H9 (cell line): ENCODE results near the gene HEXD. TPM values are rescaled to one million over a fixed set of nuclear protein-coding genes. Genes with fewer than 3 reads are reported as not detected.

ENCODE experiments used
- DNase-seq: peaks from one replicate; pipeline ENCODE4 v3.0.0-alpha.2; 2017
- H2AFZ ChIP-seq: one replicate; pipeline ENCODE4 v1.6.1; 2013; ENCODE audit warnings: mild to moderate bottlenecking, low read length, control low read depth, moderate library complexity
- H2AK5ac ChIP-seq: 2 replicates; pipeline ENCODE4 v1.6.1; 2013; ENCODE audit warnings: low read length, control low read depth, mixed read lengths; ENCODE audit not compliant: insufficient read length
- H2BK120ac ChIP-seq: one replicate; pipeline ENCODE4 v1.6.1; 2013; ENCODE audit warnings: low read depth, mild to moderate bottlenecking, low read length, control low read depth, inconsistent platforms; ENCODE audit not compliant: poor library complexity, severe bottlenecking
- H2BK12ac ChIP-seq: 2 replicates; pipeline ENCODE4 v1.6.1; 2013; ENCODE audit warnings: low read length, control low read depth, mixed read lengths, low read depth; ENCODE audit not compliant: insufficient read length
- H2BK15ac ChIP-seq: 2 replicates; pipeline ENCODE4 v1.6.1; 2013; ENCODE audit warnings: low read depth, low read length, control low read depth
- H2BK20ac ChIP-seq: one replicate; pipeline ENCODE4 v1.6.1; 2013; ENCODE audit warnings: low read depth, mild to moderate bottlenecking, low read length, control low read depth, inconsistent platforms; ENCODE audit not compliant: poor library complexity, severe bottlenecking
- H2BK5ac ChIP-seq: 2 replicates; pipeline ENCODE4 v1.6.1; 2013; ENCODE audit warnings: low read length, control low read depth, mixed read lengths; ENCODE audit not compliant: insufficient read length
- H3K14ac ChIP-seq: 2 replicates; pipeline ENCODE4 v1.6.1; 2013; ENCODE audit warnings: low read length, control low read depth; ENCODE audit not compliant: insufficient read depth
- H3K18ac ChIP-seq: 2 replicates; pipeline ENCODE4 v1.6.1; 2013; ENCODE audit warnings: low read depth, mild to moderate bottlenecking, mixed read lengths, low read length, control low read depth; ENCODE audit not compliant: insufficient read length
- H3K23ac ChIP-seq: 2 replicates; pipeline ENCODE4 v1.6.1; 2013; ENCODE audit warnings: low read length, control low read depth, mixed read lengths, low read depth; ENCODE audit not compliant: insufficient read length
- H3K23me2 ChIP-seq: 2 replicates; pipeline ENCODE4 v1.6.1; 2013; ENCODE audit warnings: low read depth, mild to moderate bottlenecking, mixed read lengths, low read length, control low read depth; ENCODE audit not compliant: insufficient read length, poor library complexity, severe bottlenecking
- H3K27ac ChIP-seq: 2 replicates; pipeline ENCODE4 v1.5.1; 2013; ENCODE audit warnings: low read length, control low read depth, mixed read lengths, low read depth; ENCODE audit not compliant: insufficient read length
- H3K27me3 ChIP-seq: 2 replicates; pipeline ENCODE4 v1.6.1; 2013; ENCODE audit warnings: low read length, control low read depth, inconsistent platforms; ENCODE audit not compliant: insufficient read depth
- H3K4ac ChIP-seq: 2 replicates; pipeline ENCODE4 v1.6.1; 2013; ENCODE audit warnings: low read depth, mild to moderate bottlenecking, control low read depth, inconsistent platforms, low read length, moderate library complexity
- H3K4me1 ChIP-seq: 2 replicates; pipeline ENCODE4 v1.6.1; 2013; ENCODE audit warnings: low read length, control low read depth, inconsistent platforms; ENCODE audit not compliant: insufficient read depth
- H3K4me2 ChIP-seq: 2 replicates; pipeline ENCODE4 v1.6.1; 2013; ENCODE audit warnings: low read length, control low read depth, mixed read lengths; ENCODE audit not compliant: insufficient read length, insufficient read depth
- H3K56ac ChIP-seq: 2 replicates; pipeline ENCODE4 v1.6.1; 2013; ENCODE audit warnings: low read depth, mild to moderate bottlenecking, mixed read lengths, low read length, control low read depth; ENCODE audit not compliant: insufficient read length
- H3K79me1 ChIP-seq: 2 replicates; pipeline ENCODE4 v1.6.1; 2013; ENCODE audit warnings: low read depth, mild to moderate bottlenecking, moderate library complexity, low read length, control low read depth, inconsistent platforms; ENCODE audit not compliant: insufficient read depth, poor library complexity, severe bottlenecking
- H3K79me2 ChIP-seq: 2 replicates; pipeline ENCODE4 v1.6.1; 2013; ENCODE audit warnings: low read length, control low read depth, inconsistent platforms; ENCODE audit not compliant: insufficient read depth
- H3K9ac ChIP-seq: 2 replicates; pipeline ENCODE4 v1.6.1; 2013; ENCODE audit warnings: low read length, control low read depth, mixed read lengths; ENCODE audit not compliant: insufficient read length; ENCODE audit errors: extremely low read depth
- H3K9me3 ChIP-seq: one replicate; pipeline ENCODE4 v1.6.1; 2013; ENCODE audit warnings: low read depth, low read length, inconsistent platforms; ENCODE audit not compliant: control insufficient read depth
- H3T11ph ChIP-seq: one replicate; pipeline ENCODE4 v1.6.1; 2013; ENCODE audit warnings: mild to moderate bottlenecking, low read length, control low read depth, inconsistent platforms
- H4K20me1 ChIP-seq: one replicate; pipeline ENCODE4 v1.6.1; 2013; ENCODE audit not compliant: control insufficient read depth, insufficient read length, insufficient read depth
- H4K5ac ChIP-seq: 2 replicates; pipeline ENCODE4 v1.6.1; 2013; ENCODE audit warnings: low read depth, mild to moderate bottlenecking, mixed read lengths, low read length, control low read depth; ENCODE audit not compliant: insufficient read length
- H4K8ac ChIP-seq: replicated peaks from 2 replicates; pipeline ENCODE4 v1.6.1; 2013; ENCODE audit warnings: low read length, control low read depth, mixed read lengths, low read depth; ENCODE audit not compliant: insufficient read length
- H4K91ac ChIP-seq: 2 replicates; pipeline ENCODE4 v1.6.1; 2013; ENCODE audit warnings: low read depth, mild to moderate bottlenecking, moderate library complexity, mixed read lengths, low read length, control low read depth; ENCODE audit not compliant: insufficient read length
- H3K27ac Mint-ChIP-seq, 3 experiments: 2 replicates in 2 of 3; 3 replicates in 1 of 3; pipeline ENCODE4 v1.8.0; 2020 to 2021; ENCODE audit warnings: mixed read lengths in 3 of 3, mild to moderate bottlenecking in 1 of 3, moderate library complexity in 1 of 3
- H3K27me3 Mint-ChIP-seq: 2 replicates; pipeline ENCODE4 v1.8.0; 2021; ENCODE audit warnings: low read depth, mild to moderate bottlenecking, moderate library complexity, mixed read lengths
- H3K36me3 Mint-ChIP-seq, 3 experiments: 2 replicates in 2 of 3; 3 replicates in 1 of 3; pipeline ENCODE4 v1.8.0; 2020 to 2021; ENCODE audit warnings: low read depth in 3 of 3, mixed read lengths in 3 of 3; ENCODE audit not compliant: insufficient read depth in 1 of 3
- H3K4me1 Mint-ChIP-seq, 2 experiments: 2 replicates each; pipeline ENCODE4 v1.8.0; 2020; ENCODE audit warnings: mixed read lengths in 2 of 2
- H3K4me3 Mint-ChIP-seq, 2 experiments: 2 replicates in 1 of 2; 3 replicates in 1 of 2; pipeline ENCODE4 v1.8.0; 2020 to 2021; ENCODE audit warnings: mild to moderate bottlenecking in 2 of 2, mixed read lengths in 2 of 2, moderate library complexity in 1 of 2
- H3K9me3 Mint-ChIP-seq, 2 experiments: 2 replicates in 1 of 2; 3 replicates in 1 of 2; pipeline ENCODE4 v1.8.0; 2020; ENCODE audit warnings: mild to moderate bottlenecking in 2 of 2, mixed read lengths in 2 of 2, moderate library complexity in 1 of 2
- CTCF ChIP-seq: fragments of 200-600 bp; sonication (generic); conservative IDR thresholded peaks from 3 replicates; pipeline ENCODE4 v1.8.0; 2021; ENCODE audit warnings: antibody characterized with exemption, mild to moderate bottlenecking
- WGBS: extraction: QIAGEN DNeasy Blood & Tissue Kit; methylation state at CpG from one replicate; pipeline ENCODE4 v1.1.7; 2013; ENCODE audit warnings: missing lambda C conversion rate, low lambda C conversion rate, mixed read lengths; ENCODE audit not compliant: insufficient read length; ENCODE audit errors: extremely low coverage; 5-methylcytosine and 5-hydroxymethylcytosine counted together
- total RNA-seq: library from RNA; stranded (reverse); gene quantifications from 2 replicates; pipeline ENCODE4 v1.2.1, GENCODE V29; 2021

The HEXD gene
- total RNA-seq, 1 experiment from 2014 or later: 23.2 TPM

GRCh38 chr17:82436601-82437324 lies 18.6 kb downstream of the HEXD start:
- H3T11ph ChIP-seq: no peak overlapping the region
- H3K23me2 ChIP-seq: no peaks in the 10 kb centered on the region
- no peaks in the 10 kb centered on the region for H3K4me1 ChIP-seq
- H4K8ac ChIP-seq: no peak overlapping the region
- no peak overlapping the region for H2AFZ ChIP-seq
- no CpG with 5 or more reads among the region's 36 CpGs for WGBS
- TF ChIP-seq CTCF: no peak
- H2AK5ac ChIP-seq: no peak overlapping the region
- no peak overlapping the region for H2BK120ac ChIP-seq
- H3K9me3 ChIP-seq: no peaks in the 10 kb centered on the region
- H2BK5ac ChIP-seq: no peak overlapping the region
- H3K14ac ChIP-seq: no peak overlapping the region
- no peak overlapping the region; a peak in 1 of 7 replicates for H3K27ac Mint-ChIP-seq
- no peak overlapping the region for H2BK15ac ChIP-seq
- H3K9me3 Mint-ChIP-seq: no peaks in the 10 kb centered on the region
- H3K79me2 ChIP-seq: no peaks in the 10 kb centered on the region
- no peak overlapping the region for H3K9ac ChIP-seq
- H3K56ac ChIP-seq: no peak overlapping the region
- H3K27ac ChIP-seq: no peak overlapping the region
- no peak overlapping the region for H3K23ac ChIP-seq
- no peaks in the 10 kb centered on the region for H3K79me1 ChIP-seq
- H4K5ac ChIP-seq: no peak overlapping the region
- no peak overlapping the region for H3K4me3 Mint-ChIP-seq
- H3K4ac ChIP-seq: no peak overlapping the region
- peak; percentile 42 for DNase-seq
- H3K36me3 Mint-ChIP-seq: peaks cover 0 to 10% (median 10%) of the 10 kb centered on the region in 3 experiments; a peak in 4 of 7 replicates
- no peak overlapping the region for H2BK12ac ChIP-seq
- H4K91ac ChIP-seq: no peak overlapping the region
- no peak overlapping the region for H2BK20ac ChIP-seq
- H3K27me3 Mint-ChIP-seq: no peaks in the 10 kb centered on the region; the same call in 1 of the 2 replicates
- peaks cover 9 to 23% of the 10 kb centered on the region in 2 experiments for H3K4me1 Mint-ChIP-seq
- H4K20me1 ChIP-seq: no peaks in the 10 kb centered on the region
- no peaks in the 10 kb centered on the region for H3K27me3 ChIP-seq
- H3K4me2 ChIP-seq: no peak overlapping the region
- no peak overlapping the region for H3K18ac ChIP-seq
